Esophagus squamous epithelium (tissue), 5 donors: ENCODE results near the gene PLAAT4. TPM values are rescaled to one million over a fixed set of nuclear protein-coding genes. Genes with fewer than 3 reads are reported as not detected.

Experiments
- DNase-seq: peaks from one replicate; lab custom pipeline; 2025; lab: John Stamatoyannopoulos, UW
- H3K27ac ChIP-seq, 4 donors: fragments of 200-600 bp; sonication (generic); one replicate each; pipeline ENCODE4 v1.5.1; 2016 to 2019; ENCODE audit warnings: mild to moderate bottlenecking in 1 of 4
- H3K27me3 ChIP-seq, 4 donors: fragments of 200-600 bp; sonication (generic); 1 replicate in 3 of 4; 2 replicates in 1 of 4; pipeline versions ENCODE4 v1.5.1 to v1.6.0; 2017 to 2021; ENCODE audit warnings: antibody characterized with exemption in 1 of 4
- H3K36me3 ChIP-seq, 3 donors: fragments of 200-600 bp; sonication (generic); one replicate each; pipeline ENCODE4 v1.5.1; 2016 to 2019
- H3K4me1 ChIP-seq, 3 donors: fragments of 200-600 bp; sonication (generic); one replicate each; pipeline ENCODE4 v1.5.1; 2017 to 2019
- H3K4me3 ChIP-seq, 4 donors: fragments of 200-600 bp; sonication (generic); 1 replicate in 3 of 4; 2 replicates in 1 of 4; pipeline ENCODE4 v1.5.1; 2016 to 2019; ENCODE audit warnings: mild to moderate bottlenecking in 2 of 4, moderate library complexity in 1 of 4
- H3K9me3 ChIP-seq, 3 donors: fragments of 200-600 bp; sonication (generic); one replicate each; pipeline ENCODE4 v1.5.1; 2016 to 2019
- POLR2A ChIP-seq, 4 donors: fragments of 450-650 bp; IDR thresholded peaks; one replicate each; pipeline ENCODE4 v1.6.1; 2017; ENCODE audit warnings: antibody characterized with exemption in 4 of 4, mild to moderate bottlenecking in 4 of 4, moderate library complexity in 3 of 4
- WGBS, 2 donors: methylation state at CpG; one replicate each; pipeline ENCODE4 v1.1.5; 2018; 5-methylcytosine and 5-hydroxymethylcytosine counted together
- intact Hi-C: fragments of 100-400 bp; cut with DNase I; formaldehyde crosslinking; loops from one replicate; pipeline ENCODE4 v1.15.0; 2022
- total RNA-seq, 4 donors: library from RNA; depleted of rRNA; stranded (reverse); fragments of >200 nt; gene quantifications; one replicate each; pipeline ENCODE4 v1.1.0, GENCODE V29; 2016
- TF ChIP-seq, protein P1 (sequence below), 6 experiments: fragments of 450-650 bp in 4 of 6; fragments of 200-600 bp in 2 of 6; sonication (generic) in 2 of 6; IDR thresholded peaks; one replicate each; pipeline ENCODE4 v1.5.1; 2016 to 2019; ENCODE audit warnings: antibody characterized with exemption in 6 of 6, mild to moderate bottlenecking in 4 of 6, moderate library complexity in 4 of 6
- donor health status: DM: yes; HTN: yes; CAD: no.

PLAAT4 gene
- total RNA-seq, 4 donors from 2014 or later = 3.9 to 32.6 (median 11.7) TPM

- Histone ChIP-seq H3K27ac (peak overlapping the region; percentile 59 to 81 (median 72)), H3K27me3 (peaks cover 0 to 28% (median 0%) of the 10 kb centered on the region in 4 donors), H3K4me3 (peak overlapping the region; percentile 39 to 68 (median 47)), H3K9me3 (no peaks in the 10 kb centered on the region), H3K4me1 (peaks cover 0 to 51% (median 8%) of the 10 kb centered on the region in 3 donors), H3K36me3 (no peaks in the 10 kb centered on the region)
- DNase-seq = no peak
- intact Hi-C loops = no loop called here
- TF ChIP-seq POLR2A (IDR thresholded peaks at IDR 0.05) = no peak
- TF ChIP-seq, protein P1, sequence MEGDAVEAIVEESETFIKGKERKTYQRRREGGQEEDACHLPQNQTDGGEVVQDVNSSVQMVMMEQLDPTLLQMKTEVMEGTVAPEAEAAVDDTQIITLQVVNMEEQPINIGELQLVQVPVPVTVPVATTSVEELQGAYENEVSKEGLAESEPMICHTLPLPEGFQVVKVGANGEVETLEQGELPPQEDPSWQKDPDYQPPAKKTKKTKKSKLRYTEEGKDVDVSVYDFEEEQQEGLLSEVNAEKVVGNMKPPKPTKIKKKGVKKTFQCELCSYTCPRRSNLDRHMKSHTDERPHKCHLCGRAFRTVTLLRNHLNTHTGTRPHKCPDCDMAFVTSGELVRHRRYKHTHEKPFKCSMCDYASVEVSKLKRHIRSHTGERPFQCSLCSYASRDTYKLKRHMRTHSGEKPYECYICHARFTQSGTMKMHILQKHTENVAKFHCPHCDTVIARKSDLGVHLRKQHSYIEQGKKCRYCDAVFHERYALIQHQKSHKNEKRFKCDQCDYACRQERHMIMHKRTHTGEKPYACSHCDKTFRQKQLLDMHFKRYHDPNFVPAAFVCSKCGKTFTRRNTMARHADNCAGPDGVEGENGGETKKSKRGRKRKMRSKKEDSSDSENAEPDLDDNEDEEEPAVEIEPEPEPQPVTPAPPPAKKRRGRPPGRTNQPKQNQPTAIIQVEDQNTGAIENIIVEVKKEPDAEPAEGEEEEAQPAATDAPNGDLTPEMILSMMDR (IDR thresholded peaks at IDR 0.05) = no peak
- 1 to 5% methylated on average over 11 to 13 of the region's 13 CpGs for WGBS, 2 donors
Measured at GRCh38 chr11:63491240-63491587, 45.4 kb upstream of the PLAAT4 start.

DNA sequence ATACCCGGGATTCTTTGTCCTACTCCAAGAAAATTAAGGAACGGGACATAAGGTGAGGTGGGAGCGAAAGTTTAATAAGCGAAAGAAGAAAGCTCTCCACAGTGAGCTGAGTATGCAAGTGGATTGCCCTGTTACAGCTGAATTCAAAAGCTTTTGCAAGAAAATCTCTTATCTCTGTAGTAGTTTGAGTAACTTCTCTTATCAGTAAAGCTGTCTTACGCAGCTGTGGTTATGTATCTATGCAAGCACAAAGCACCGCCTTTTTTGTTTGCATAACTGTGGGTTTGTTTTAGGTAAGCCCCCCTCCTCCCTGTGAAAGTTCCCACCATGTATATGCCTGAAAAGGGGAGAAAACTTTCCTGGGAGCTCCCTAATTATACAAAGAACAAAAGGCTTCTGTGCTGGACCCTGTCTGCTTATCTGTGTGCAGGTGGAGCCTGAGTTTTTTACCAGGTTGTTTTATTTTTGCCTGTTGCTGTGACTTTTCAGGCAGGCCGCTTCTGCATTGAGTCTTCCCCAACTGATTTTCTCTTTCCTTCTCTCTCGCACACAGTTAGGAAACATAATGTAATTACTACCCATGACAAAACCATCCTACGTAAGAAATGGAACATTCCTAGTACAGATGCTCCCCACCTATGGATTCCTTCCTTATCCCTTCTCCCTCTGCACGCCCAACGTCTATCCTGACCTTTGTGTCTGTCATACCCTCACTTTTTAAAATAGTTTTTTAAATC is 44.8 kb upstream of the PLAAT4 start:
- TF ChIP-seq, protein P1 (IDR thresholded peaks at IDR 0.05) = no peak
- no peak for TF ChIP-seq POLR2A (IDR thresholded peaks at IDR 0.05)
- H3K27me3 ChIP-seq = peaks cover 0 to 28% (median 0%) of the 10 kb centered on the region in 4 donors
- peaks cover 0 to 51% (median 8%) of the 10 kb centered on the region in 3 donors for H3K4me1 ChIP-seq
- 50% methylated on average over 11 of the region's 11 CpGs for WGBS, 2 donors
- no peaks in the 10 kb centered on the region for H3K36me3 ChIP-seq
- intact Hi-C loops = no loop called here
- H3K4me3 ChIP-seq = peak overlapping the region in 3 of 4 donors; percentile 39 to 68 (median 55)
- DNase-seq = no peak
- no peaks in the 10 kb centered on the region for H3K9me3 ChIP-seq
- H3K27ac ChIP-seq = peak overlapping the region in 2 of 4 donors; percentile 59 to 81

DNA sequence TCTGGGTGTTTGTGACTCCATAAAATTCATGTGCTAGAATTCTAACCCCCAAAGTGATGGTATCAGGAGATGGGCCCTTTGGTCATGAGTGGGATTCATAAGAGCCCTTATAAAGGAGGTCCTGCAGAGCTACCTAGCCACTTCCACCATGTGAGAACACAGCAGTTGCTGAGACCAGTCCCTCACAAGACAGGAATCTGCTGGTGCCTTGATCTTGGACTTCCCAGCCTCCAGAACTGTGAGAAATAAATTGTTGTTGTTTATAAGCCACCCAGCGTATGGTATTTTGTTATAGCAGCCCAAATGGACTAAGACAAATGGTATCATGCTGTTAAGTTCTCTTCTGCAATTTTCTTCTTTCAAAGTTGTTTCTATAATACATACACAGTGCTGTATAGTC is 44.2 kb upstream of the PLAAT4 start:
- no peak for DNase-seq
- peaks cover 0 to 51% (median 8%) of the 10 kb centered on the region in 3 donors for H3K4me1 ChIP-seq
- H3K27me3 ChIP-seq = peaks cover 0 to 31% (median 0%) of the 10 kb centered on the region in 4 donors
- TF ChIP-seq POLR2A (IDR thresholded peaks at IDR 0.05) = no peak
- TF ChIP-seq, protein P1 (IDR thresholded peaks at IDR 0.05) = no peak
- no peaks in the 10 kb centered on the region for H3K9me3 ChIP-seq
- intact Hi-C loops = no loop called here
- no peak overlapping the region for H3K4me3 ChIP-seq
- no peak overlapping the region for H3K27ac ChIP-seq
- WGBS, 2 donors = 100% methylated on average over 1 of the region's 1 CpG
- H3K36me3 ChIP-seq = no peaks in the 10 kb centered on the region

DNA sequence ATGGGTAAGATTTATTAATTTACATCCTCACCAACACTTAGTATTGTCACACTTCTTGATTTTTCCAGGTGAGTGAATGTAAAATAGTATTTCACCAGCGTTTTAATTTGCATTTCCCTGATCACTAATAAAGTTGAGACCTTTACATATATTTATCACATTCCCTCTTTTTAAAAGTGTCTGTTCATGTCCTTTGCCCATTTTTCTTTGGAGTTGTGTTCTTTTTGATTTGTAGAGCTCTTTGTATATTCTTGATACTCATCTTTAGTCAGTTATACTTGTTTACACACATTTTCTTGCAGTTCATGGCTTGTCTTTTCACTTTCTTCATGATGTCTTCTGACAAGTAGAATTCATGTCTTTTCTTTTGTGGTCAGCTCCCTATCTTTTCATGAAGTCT is 43.5 kb upstream of the PLAAT4 start:
- no peaks in the 10 kb centered on the region for H3K36me3 ChIP-seq
- H3K27me3 ChIP-seq = peaks cover 0 to 33% (median 0%) of the 10 kb centered on the region in 4 donors
- DNase-seq = no peak
- no peak overlapping the region for H3K27ac ChIP-seq
- no peak overlapping the region for H3K4me3 ChIP-seq
- peaks cover 0 to 51% (median 8%) of the 10 kb centered on the region in 3 donors for H3K4me1 ChIP-seq
- H3K9me3 ChIP-seq = no peaks in the 10 kb centered on the region
- intact Hi-C loops = no loop called here
- no peak for TF ChIP-seq POLR2A (IDR thresholded peaks at IDR 0.05)
- TF ChIP-seq, protein P1 (IDR thresholded peaks at IDR 0.05) = no peak
- 90 to 94% methylated on average over 1 of the region's 1 CpG for WGBS, 2 donors

- TF ChIP-seq, protein P1 (IDR thresholded peaks at IDR 0.05) = no peak
- TF ChIP-seq POLR2A (IDR thresholded peaks at IDR 0.05) = no peak
- Histone ChIP-seq H3K27ac (no peak overlapping the region), H3K4me1 (peaks cover 0 to 38% (median 8%) of the 10 kb centered on the region in 3 donors), H3K27me3 (peaks cover 0 to 38% (median 0%) of the 10 kb centered on the region in 4 donors), H3K4me3 (no peak overlapping the region), H3K9me3 (peaks cover 0 to 17% (median 8%) of the 10 kb centered on the region in 3 donors), H3K36me3 (no peaks in the 10 kb centered on the region)
- WGBS, 2 donors = 36 to 48% methylated on average over 6 of the region's 6 CpGs
- no peak for DNase-seq
- intact Hi-C loops = no loop called here
Measured at GRCh38 chr11:63494975-63495374, 41.6 kb upstream of the PLAAT4 start.
